Vagina (tissue), 2 donors: Measurements from ENCODE around the gene ZNF431. TPM values are rescaled to one million over a fixed set of nuclear protein-coding genes. Genes with fewer than 3 reads are reported as not detected.
"Not testable (repeated sequence)": the region's sequence is repeated elsewhere in the genome, so short reads cannot be mapped to it uniquely, and the experiment has no call there.

ENCODE experiments used
- DNase-seq, 2 donors: peaks; one replicate each; pipeline ENCODE4 v3.0.0-alpha.2; 2017; ENCODE audit errors: extremely low spot score in 2 of 2
- H3K27ac ChIP-seq: fragments of 200-600 bp; sonication (generic); one replicate; pipeline ENCODE4 v1.5.1; 2019
- H3K27me3 ChIP-seq: fragments of 200-600 bp; sonication (generic); one replicate; pipeline ENCODE4 v1.5.1; 2019
- H3K36me3 ChIP-seq, 2 donors: fragments of 200-600 bp; sonication (generic); one replicate each; pipeline ENCODE4 v1.5.1; 2017 to 2019
- H3K4me1 ChIP-seq: fragments of 200-600 bp; sonication (generic); one replicate; pipeline ENCODE4 v1.5.1; 2019
- H3K4me3 ChIP-seq, 2 donors: fragments of 200-600 bp; sonication (generic); 1 replicate in 1 of 2; 2 replicates in 1 of 2; pipeline ENCODE4 v1.5.1; 2016 to 2019
- H3K9me3 ChIP-seq: fragments of 200-600 bp; sonication (generic); one replicate; pipeline ENCODE4 v1.5.1; 2019
- POLR2A ChIP-seq, 2 donors: fragments of 450-650 bp; IDR thresholded peaks; one replicate each; pipeline ENCODE4 v1.6.1; 2017; ENCODE audit warnings: antibody characterized with exemption in 2 of 2, mild to moderate bottlenecking in 2 of 2, moderate library complexity in 2 of 2
- POLR2AphosphoS5 ChIP-seq, 2 donors: sonication (generic); formaldehyde crosslinking; IDR thresholded peaks; one replicate each; pipeline ENCODE4 v1.9.0; 2017; ENCODE audit warnings: antibody characterized with exemption in 2 of 2, mild to moderate bottlenecking in 2 of 2, low read depth in 1 of 2; ENCODE audit not compliant: insufficient read depth in 1 of 2
- intact Hi-C: fragments of 100-400 bp; cut with DNase I; formaldehyde crosslinking; loops from one replicate; pipeline ENCODE4 v1.15.1; 2023
- total RNA-seq: library from RNA; depleted of rRNA; stranded (reverse); fragments of >200 nt; gene quantifications from one replicate; pipeline ENCODE4 v1.2.3, GENCODE V29; 2016
- TF ChIP-seq, protein P1 (sequence below), 3 experiments: fragments of 450-650 bp in 2 of 3; fragments of 200-600 bp in 1 of 3; sonication (generic) in 1 of 3; IDR thresholded peaks; one replicate each; pipeline ENCODE4 v1.5.1; 2017 to 2019; ENCODE audit warnings: antibody characterized with exemption in 3 of 3, mild to moderate bottlenecking in 2 of 3, moderate library complexity in 2 of 3

The ZNF431 gene
- total RNA-seq, 1 donor from 2014 or later, result 16.2 TPM

DNA sequence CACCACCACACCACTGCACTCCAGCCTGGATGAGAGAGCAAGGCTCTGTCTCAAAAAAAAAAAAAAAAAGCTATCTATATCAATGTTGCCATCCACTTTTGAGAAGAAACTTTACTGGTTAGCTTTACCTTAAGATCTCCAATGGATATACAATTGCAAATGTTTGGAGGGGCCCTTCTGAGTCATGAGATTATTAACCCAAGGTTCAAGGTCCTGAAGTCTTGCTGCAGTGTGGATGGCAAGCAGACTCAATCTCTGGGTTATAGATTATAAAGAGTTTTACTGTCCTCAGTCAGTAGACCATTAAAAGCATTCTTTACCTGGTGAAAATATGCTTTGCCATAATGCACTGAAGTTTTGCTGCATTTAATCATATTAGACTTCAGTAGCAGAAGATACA lies 3.7 kb upstream of the ZNF431 start:
- Histone ChIP-seq H3K27me3 (no peaks in the 10 kb centered on the region), H3K4me3 (no peak overlapping the region), H3K9me3 (no peaks in the 10 kb centered on the region), H3K36me3 (no peaks in the 10 kb centered on the region), H3K4me1 (peaks cover 8% of the 10 kb centered on the region), H3K27ac (no peak overlapping the region)
- TF ChIP-seq POLR2A (IDR thresholded peaks at IDR 0.05) (no peak), POLR2AphosphoS5 (IDR thresholded peaks at IDR 0.05; ENCODE audit: insufficient read depth in 1 of 2, low read depth in 1 of 2) (no peak)
- TF ChIP-seq, protein P1, sequence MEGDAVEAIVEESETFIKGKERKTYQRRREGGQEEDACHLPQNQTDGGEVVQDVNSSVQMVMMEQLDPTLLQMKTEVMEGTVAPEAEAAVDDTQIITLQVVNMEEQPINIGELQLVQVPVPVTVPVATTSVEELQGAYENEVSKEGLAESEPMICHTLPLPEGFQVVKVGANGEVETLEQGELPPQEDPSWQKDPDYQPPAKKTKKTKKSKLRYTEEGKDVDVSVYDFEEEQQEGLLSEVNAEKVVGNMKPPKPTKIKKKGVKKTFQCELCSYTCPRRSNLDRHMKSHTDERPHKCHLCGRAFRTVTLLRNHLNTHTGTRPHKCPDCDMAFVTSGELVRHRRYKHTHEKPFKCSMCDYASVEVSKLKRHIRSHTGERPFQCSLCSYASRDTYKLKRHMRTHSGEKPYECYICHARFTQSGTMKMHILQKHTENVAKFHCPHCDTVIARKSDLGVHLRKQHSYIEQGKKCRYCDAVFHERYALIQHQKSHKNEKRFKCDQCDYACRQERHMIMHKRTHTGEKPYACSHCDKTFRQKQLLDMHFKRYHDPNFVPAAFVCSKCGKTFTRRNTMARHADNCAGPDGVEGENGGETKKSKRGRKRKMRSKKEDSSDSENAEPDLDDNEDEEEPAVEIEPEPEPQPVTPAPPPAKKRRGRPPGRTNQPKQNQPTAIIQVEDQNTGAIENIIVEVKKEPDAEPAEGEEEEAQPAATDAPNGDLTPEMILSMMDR (IDR thresholded peaks at IDR 0.05), result no peak
- no peak for DNase-seq
- intact Hi-C loops, result no loop called here

DNA sequence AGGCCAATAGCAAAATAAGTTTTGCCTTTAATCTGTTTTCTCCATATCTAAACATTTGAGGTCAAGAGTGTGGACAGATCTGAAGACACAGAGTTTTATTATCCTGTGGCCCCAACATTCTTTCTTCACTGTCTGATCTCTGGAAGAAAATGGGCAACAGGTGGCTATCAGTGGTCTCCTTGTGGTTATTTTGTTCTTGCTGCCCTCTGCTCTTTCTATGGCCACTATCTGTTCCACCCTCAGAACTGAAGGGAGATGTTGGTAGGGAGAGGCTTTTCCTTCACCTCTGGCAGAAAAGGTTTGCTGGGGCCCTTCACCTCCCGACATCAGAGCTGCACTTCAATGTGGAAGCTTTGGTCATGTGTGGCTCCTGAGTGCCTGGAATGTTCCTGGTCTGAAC lies 834 bp upstream of the ZNF431 start:
- H3K4me1 ChIP-seq, result peaks cover 17% of the 10 kb centered on the region
- intact Hi-C loops, H3K27me3 ChIP-seq, H3K9me3 ChIP-seq, DNase-seq, H3K27ac ChIP-seq: not testable (repeated sequence)
- H3K4me3 ChIP-seq, result peak overlapping the region in 1 of 2 donors; percentile 65
- peaks cover 0 to 13% of the 10 kb centered on the region in 2 donors for H3K36me3 ChIP-seq

DNA sequence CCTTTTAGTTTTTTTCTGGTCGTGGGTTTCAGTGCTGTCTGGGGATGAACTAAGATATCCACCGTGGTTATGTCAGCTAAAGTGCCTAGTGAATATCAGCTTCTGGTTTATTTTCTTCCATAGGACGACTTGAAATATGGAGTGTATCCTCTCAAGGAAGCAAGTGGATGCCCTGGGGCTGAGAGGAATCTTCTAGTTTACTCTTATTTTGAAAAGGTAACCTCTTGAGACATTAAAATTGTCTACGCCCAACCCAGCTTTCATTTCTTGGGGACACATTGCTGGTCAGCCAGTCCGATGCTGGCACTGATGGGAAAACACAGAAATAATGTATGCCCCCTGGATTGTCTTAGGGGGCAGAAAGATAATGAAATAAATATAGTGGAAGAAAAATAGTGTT lies 1.6 kb downstream of the ZNF431 start:
- intact Hi-C loops, result no loop called here
- H3K27ac ChIP-seq, result no peak overlapping the region
- no peaks in the 10 kb centered on the region for H3K27me3 ChIP-seq
- TF ChIP-seq, protein P1 (IDR thresholded peaks at IDR 0.05), result no peak
- TF ChIP-seq POLR2AphosphoS5 (IDR thresholded peaks at IDR 0.05; ENCODE audit: insufficient read depth in 1 of 2, low read depth in 1 of 2) (no peak), POLR2A (IDR thresholded peaks at IDR 0.05) (no peak)
- no peak for DNase-seq
- no peaks in the 10 kb centered on the region for H3K9me3 ChIP-seq
- H3K4me1 ChIP-seq, result peaks cover 17% of the 10 kb centered on the region
- no peak overlapping the region for H3K4me3 ChIP-seq
- peaks cover 0 to 13% of the 10 kb centered on the region in 2 donors for H3K36me3 ChIP-seq

DNA sequence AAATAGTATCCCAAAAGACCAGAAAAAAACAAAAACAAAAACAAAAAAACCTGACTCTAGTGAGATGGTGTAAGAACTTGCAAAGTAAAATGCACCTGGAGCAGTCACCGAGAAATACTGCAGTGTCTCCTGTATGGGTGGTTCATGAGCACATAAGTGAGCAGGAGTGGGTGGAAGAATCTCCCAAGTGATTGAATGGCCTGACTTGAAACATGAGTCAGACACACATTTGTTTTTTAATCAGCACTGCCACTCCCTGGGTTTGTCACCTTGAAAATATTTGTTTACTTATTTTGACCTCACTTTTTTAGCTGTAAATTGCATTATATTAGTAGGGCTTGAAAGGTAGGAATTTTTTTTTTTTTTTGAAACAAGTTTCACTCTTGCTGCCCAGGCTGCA lies 2.0 kb downstream of the ZNF431 start:
- Histone ChIP-seq H3K36me3 (peaks cover 0 to 13% of the 10 kb centered on the region in 2 donors), H3K4me1 (peaks cover 17% of the 10 kb centered on the region), H3K9me3 (no peaks in the 10 kb centered on the region), H3K27ac (no peak overlapping the region), H3K27me3 (no peaks in the 10 kb centered on the region), H3K4me3 (no peak overlapping the region)
- no peak for TF ChIP-seq POLR2AphosphoS5 (IDR thresholded peaks at IDR 0.05; ENCODE audit: insufficient read depth in 1 of 2, low read depth in 1 of 2)
- no peak for TF ChIP-seq POLR2A (IDR thresholded peaks at IDR 0.05)
- TF ChIP-seq, protein P1 (IDR thresholded peaks at IDR 0.05), result no peak
- no peak for DNase-seq
- intact Hi-C loops, result no loop called here

DNA sequence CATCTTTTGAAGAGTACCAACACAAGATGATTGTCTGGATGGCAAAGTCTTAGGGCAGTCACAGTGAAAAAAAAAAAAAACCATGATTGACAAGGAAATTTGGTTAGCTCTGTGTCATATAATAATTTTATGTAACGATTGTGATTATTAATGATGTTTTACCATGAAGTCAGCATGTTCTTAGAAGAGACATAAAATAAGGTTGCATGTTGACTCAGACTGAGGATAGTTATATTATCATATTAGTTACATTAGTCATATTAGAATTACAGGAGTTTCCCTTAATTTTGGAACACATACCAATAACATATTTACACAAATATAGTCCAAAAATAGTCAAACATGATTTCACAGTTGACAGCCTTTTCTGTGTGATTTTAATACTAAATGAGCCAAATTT lies 5.7 kb downstream of the ZNF431 start:
- TF ChIP-seq POLR2AphosphoS5 (IDR thresholded peaks at IDR 0.05; ENCODE audit: insufficient read depth in 1 of 2, low read depth in 1 of 2) (no peak), POLR2A (IDR thresholded peaks at IDR 0.05) (no peak)
- TF ChIP-seq, protein P1 (IDR thresholded peaks at IDR 0.05), result no peak
- Histone ChIP-seq H3K27ac (no peak overlapping the region), H3K4me1 (peaks cover 15% of the 10 kb centered on the region), H3K36me3 (peaks cover 4 to 32% of the 10 kb centered on the region in 2 donors), H3K4me3 (no peak overlapping the region), H3K9me3 (no peaks in the 10 kb centered on the region), H3K27me3 (no peaks in the 10 kb centered on the region)
- no peak for DNase-seq
- intact Hi-C loops, result no loop called here

DNA sequence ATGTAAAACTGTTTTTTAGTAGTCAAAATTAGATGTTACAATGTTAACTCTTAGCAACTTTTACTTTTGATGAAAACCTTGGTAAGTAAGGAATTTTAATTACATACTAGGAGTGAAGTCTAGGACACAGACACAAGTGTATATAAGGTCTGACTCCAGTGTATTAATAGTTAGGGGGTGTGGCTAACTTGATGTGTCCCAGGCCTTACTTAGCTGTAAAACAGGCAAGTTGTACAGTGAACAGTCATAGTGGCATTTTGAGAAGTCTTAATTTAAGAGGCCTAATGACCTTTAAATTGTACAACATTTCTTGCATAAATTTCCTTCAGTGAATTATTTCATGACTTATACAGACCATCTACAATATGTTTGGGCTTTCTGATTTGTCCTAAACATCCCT lies 6.8 kb downstream of the ZNF431 start:
- H3K36me3 ChIP-seq, result peaks cover 4 to 30% of the 10 kb centered on the region in 2 donors
- no peak overlapping the region for H3K4me3 ChIP-seq
- H3K27ac ChIP-seq, result no peak overlapping the region
- no peak for TF ChIP-seq POLR2A (IDR thresholded peaks at IDR 0.05)
- no peak for TF ChIP-seq POLR2AphosphoS5 (IDR thresholded peaks at IDR 0.05; ENCODE audit: insufficient read depth in 1 of 2, low read depth in 1 of 2)
- TF ChIP-seq, protein P1 (IDR thresholded peaks at IDR 0.05), result no peak
- peaks cover 4% of the 10 kb centered on the region for H3K4me1 ChIP-seq
- H3K9me3 ChIP-seq, result no peaks in the 10 kb centered on the region
- intact Hi-C loops, result no loop called here
- DNase-seq, result no peak
- no peaks in the 10 kb centered on the region for H3K27me3 ChIP-seq
